ENCODE measurements around the gene TOM1.

Gene TOM1

GRCh38 chr22:35314161-35314942 lies 14.7 kb downstream of the TOM1 start:
- Histone ChIP-seq H3K9ac (ENCODE audit: low read depth, low read length, poor library complexity, severe bottlenecking) (no peak overlapping the region), H2AFZ (ENCODE audit: low read length) (no peak overlapping the region), H4K20me1 (ENCODE audit: insufficient read depth, low read length, poor library complexity, severe bottlenecking) (no peaks in the 10 kb centered on the region), H3K27me3 (ENCODE audit: insufficient read depth, low read length, poor library complexity, severe bottlenecking) (no peaks in the 10 kb centered on the region), H3K4me3 (ENCODE audit: low read length, poor library complexity, severe bottlenecking) (no peak overlapping the region), H3K79me2 (ENCODE audit: insufficient read depth, low read length) (no peaks in the 10 kb centered on the region), H3K36me3 (ENCODE audit: insufficient read depth, low read length) (peaks cover 9% of the 10 kb centered on the region; the same call in 1 of the 2 replicates), H3K4me1 (ENCODE audit: insufficient read depth, low read length, poor library complexity, severe bottlenecking) (peaks cover 8% of the 10 kb centered on the region), H3K9me3 (ENCODE audit: insufficient read depth, low read depth, low read length) (no peaks in the 10 kb centered on the region), H3F3A (ENCODE audit: low read depth) (no peaks in the 10 kb centered on the region), H3K4me2 (ENCODE audit: low read depth, low read length, poor library complexity, severe bottlenecking) (no peak overlapping the region), H3K9me2 (replicated peaks; ENCODE audit: low read depth, low read length) (no peaks in the 10 kb centered on the region)
- TF ChIP-seq, protein P1, sequence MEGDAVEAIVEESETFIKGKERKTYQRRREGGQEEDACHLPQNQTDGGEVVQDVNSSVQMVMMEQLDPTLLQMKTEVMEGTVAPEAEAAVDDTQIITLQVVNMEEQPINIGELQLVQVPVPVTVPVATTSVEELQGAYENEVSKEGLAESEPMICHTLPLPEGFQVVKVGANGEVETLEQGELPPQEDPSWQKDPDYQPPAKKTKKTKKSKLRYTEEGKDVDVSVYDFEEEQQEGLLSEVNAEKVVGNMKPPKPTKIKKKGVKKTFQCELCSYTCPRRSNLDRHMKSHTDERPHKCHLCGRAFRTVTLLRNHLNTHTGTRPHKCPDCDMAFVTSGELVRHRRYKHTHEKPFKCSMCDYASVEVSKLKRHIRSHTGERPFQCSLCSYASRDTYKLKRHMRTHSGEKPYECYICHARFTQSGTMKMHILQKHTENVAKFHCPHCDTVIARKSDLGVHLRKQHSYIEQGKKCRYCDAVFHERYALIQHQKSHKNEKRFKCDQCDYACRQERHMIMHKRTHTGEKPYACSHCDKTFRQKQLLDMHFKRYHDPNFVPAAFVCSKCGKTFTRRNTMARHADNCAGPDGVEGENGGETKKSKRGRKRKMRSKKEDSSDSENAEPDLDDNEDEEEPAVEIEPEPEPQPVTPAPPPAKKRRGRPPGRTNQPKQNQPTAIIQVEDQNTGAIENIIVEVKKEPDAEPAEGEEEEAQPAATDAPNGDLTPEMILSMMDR (conservative IDR thresholded peaks at IDR 0.05; ENCODE audit: low read length), result no peak
- no peak for TF ChIP-seq EZH2phosphoT487 (IDR thresholded peaks at IDR 0.05; ENCODE audit: borderline replicate concordance)

GRCh38 chr22:35315141-35315854 lies 15.6 kb downstream of the TOM1 start:
- Histone ChIP-seq H3F3A (ENCODE audit: low read depth) (no peaks in the 10 kb centered on the region), H3K4me1 (ENCODE audit: insufficient read depth, low read length, poor library complexity, severe bottlenecking) (peaks cover 8% of the 10 kb centered on the region), H3K4me2 (ENCODE audit: low read depth, low read length, poor library complexity, severe bottlenecking) (no peak overlapping the region)

GRCh38 chr22:35315855-35316745 lies 16.4 kb downstream of the TOM1 start:
- Histone ChIP-seq H3K4me2 (ENCODE audit: low read depth, low read length, poor library complexity, severe bottlenecking) (no peak overlapping the region), H3K9me2 (replicated peaks; ENCODE audit: low read depth, low read length) (no peaks in the 10 kb centered on the region), H3K36me3 (ENCODE audit: insufficient read depth, low read length) (peaks cover 9% of the 10 kb centered on the region; the same call in 1 of the 2 replicates), H3F3A (ENCODE audit: low read depth) (no peaks in the 10 kb centered on the region), H3K4me1 (ENCODE audit: insufficient read depth, low read length, poor library complexity, severe bottlenecking) (peaks cover 8% of the 10 kb centered on the region), H3K9me3 (ENCODE audit: insufficient read depth, low read depth, low read length) (no peaks in the 10 kb centered on the region), H3K79me2 (ENCODE audit: insufficient read depth, low read length) (no peaks in the 10 kb centered on the region), H3K9ac (ENCODE audit: low read depth, low read length, poor library complexity, severe bottlenecking) (no peak overlapping the region), H2AFZ (ENCODE audit: low read length) (no peak overlapping the region), H3K4me3 (ENCODE audit: low read length, poor library complexity, severe bottlenecking) (no peak overlapping the region), H3K27me3 (ENCODE audit: insufficient read depth, low read length, poor library complexity, severe bottlenecking) (no peaks in the 10 kb centered on the region), H4K20me1 (ENCODE audit: insufficient read depth, low read length, poor library complexity, severe bottlenecking) (no peaks in the 10 kb centered on the region)
- TF ChIP-seq EZH2phosphoT487 (IDR thresholded peaks at IDR 0.05; ENCODE audit: borderline replicate concordance), result no peak
- TF ChIP-seq, protein P1 (conservative IDR thresholded peaks at IDR 0.05; ENCODE audit: low read length), result no peak

More at GRCh38 chr22:35315141-35315854, 15.6 kb downstream of the TOM1 start:
- Histone ChIP-seq H2AFZ (ENCODE audit: low read length) (no peak overlapping the region), H3K79me2 (ENCODE audit: insufficient read depth, low read length) (no peaks in the 10 kb centered on the region), H3K4me3 (ENCODE audit: low read length, poor library complexity, severe bottlenecking) (no peak overlapping the region), H3K9me3 (ENCODE audit: insufficient read depth, low read depth, low read length) (no peaks in the 10 kb centered on the region), H3K9ac (ENCODE audit: low read depth, low read length, poor library complexity, severe bottlenecking) (no peak overlapping the region), H3K27me3 (ENCODE audit: insufficient read depth, low read length, poor library complexity, severe bottlenecking) (no peaks in the 10 kb centered on the region), H3K36me3 (ENCODE audit: insufficient read depth, low read length) (peaks cover 9% of the 10 kb centered on the region; the same call in 1 of the 2 replicates), H3K9me2 (replicated peaks; ENCODE audit: low read depth, low read length) (no peaks in the 10 kb centered on the region), H4K20me1 (ENCODE audit: insufficient read depth, low read length, poor library complexity, severe bottlenecking) (no peaks in the 10 kb centered on the region)
- TF ChIP-seq, protein P1 (conservative IDR thresholded peaks at IDR 0.05; ENCODE audit: low read length), result no peak
- TF ChIP-seq EZH2phosphoT487 (IDR thresholded peaks at IDR 0.05; ENCODE audit: borderline replicate concordance), result no peak
